H1 (cell line): ENCODE results near the gene MCCD1. TPM values are rescaled to one million over a fixed set of nuclear protein-coding genes. Genes with fewer than 3 reads are reported as not detected.
A peak's percentile ranks its signal among the peaks of the same experiment; 100 is the strongest.

Experiments used
- CTCF ChIA-PET: fragments of 300-600 bp; sonication (Branson Sonifier 250); formaldehyde crosslinking; loops from one replicate; lab custom pipeline; 2021; ENCODE audit not compliant: partially characterized antibody; lab: Charles Lee
- POLR2A ChIA-PET: fragments of 300-600 bp; sonication (Branson Sonifier 250); formaldehyde crosslinking; loops from one replicate; lab custom pipeline; 2021; ENCODE audit warnings: inconsistent platforms; ENCODE audit not compliant: partially characterized antibody; lab: Charles Lee
- DNase-seq, 2 experiments: peaks; one replicate each; pipeline versions ENCODE4 v3.0.0 to v3.0.0-alpha.2; 2010 to 2022; ENCODE audit warnings: low spot score in 2 of 2, low read depth in 1 of 2, mixed read lengths in 1 of 2
- FAIRE-seq: peaks from 2 replicates; lab custom pipeline; 2011; peaks lifted over from hg19 to GRCh38; lab: Jason Lieb, UNC
- H2AFZ ChIP-seq: 2 replicates; pipeline ENCODE4 v1.8.1; 2012; ENCODE audit warnings: low read length, inconsistent platforms
- H2AK5ac ChIP-seq: 2 replicates; pipeline ENCODE4 v1.6.1; 2013; ENCODE audit warnings: low read depth, low read length
- H2BK120ac ChIP-seq: replicated peaks from 2 replicates; pipeline ENCODE3; 2013; ENCODE audit warnings: low read depth, low read length, inconsistent platforms
- H2BK12ac ChIP-seq: 2 replicates; pipeline ENCODE4 v1.6.1; 2013; ENCODE audit warnings: low read depth, low read length
- H2BK15ac ChIP-seq: 2 replicates; pipeline ENCODE4 v1.6.1; 2013; ENCODE audit warnings: low read length
- H2BK20ac ChIP-seq: 2 replicates; pipeline ENCODE4 v1.6.1; 2013; ENCODE audit warnings: low read length
- H2BK5ac ChIP-seq: 2 replicates; pipeline ENCODE4 v1.6.1; 2013; ENCODE audit warnings: low read depth, low read length
- H3K14ac ChIP-seq: 2 replicates; pipeline ENCODE4 v1.6.1; 2013; ENCODE audit warnings: inconsistent platforms; ENCODE audit not compliant: insufficient read length
- H3K18ac ChIP-seq: 2 replicates; pipeline ENCODE4 v1.6.1; 2013; ENCODE audit warnings: low read length; ENCODE audit errors: extremely low read depth
- H3K23ac ChIP-seq: 2 replicates; pipeline ENCODE4 v1.6.1; 2013; ENCODE audit warnings: inconsistent platforms; ENCODE audit not compliant: insufficient read length
- H3K23me2 ChIP-seq: 2 replicates; pipeline ENCODE4 v1.6.1; 2013; ENCODE audit warnings: low read depth, low read length
- H3K27ac ChIP-seq: 2 replicates; pipeline ENCODE4 v1.6.1; 2011; ENCODE audit warnings: low read depth, low read length, inconsistent platforms
- H3K27me3 ChIP-seq, 4 experiments: replicated peaks in 1 of 4; 1 replicate in 1 of 4; 2 replicates in 3 of 4; pipeline versions ENCODE4 v1.6.1 to v1.8.1; 2011 to 2013; ENCODE audit warnings: low read length in 3 of 4, mild to moderate bottlenecking in 3 of 4, inconsistent platforms in 2 of 4, mixed read lengths in 2 of 4, moderate library complexity in 1 of 4; ENCODE audit not compliant: control insufficient read depth in 3 of 4, insufficient read depth in 3 of 4; ENCODE audit errors: extremely low read depth in 1 of 4
- H3K36me3 ChIP-seq, 4 experiments: 2 replicates each; pipeline versions ENCODE4 v1.6.1 to v1.8.1; 2011 to 2013; ENCODE audit warnings: mild to moderate bottlenecking in 4 of 4, low read length in 3 of 4, moderate library complexity in 2 of 4, control low read depth in 1 of 4, inconsistent platforms in 1 of 4; ENCODE audit not compliant: insufficient read depth in 4 of 4, control insufficient read depth in 2 of 4
- H3K4ac ChIP-seq: replicated peaks from 2 replicates; pipeline ENCODE3; 2013; ENCODE audit warnings: low read length, low read depth, mixed read lengths, inconsistent platforms; ENCODE audit not compliant: insufficient read length
- H3K4me1 ChIP-seq, 4 experiments: replicated peaks in 1 of 4; 1 replicate in 1 of 4; 2 replicates in 3 of 4; pipeline versions ENCODE4 v1.6.1 to v1.8.1; 2011 to 2013; ENCODE audit warnings: low read length in 3 of 4, inconsistent platforms in 2 of 4, mixed read lengths in 1 of 4; ENCODE audit not compliant: insufficient read depth in 4 of 4, control insufficient read depth in 3 of 4
- H3K4me2 ChIP-seq, 2 experiments: 2 replicates each; pipeline versions ENCODE4 v1.6.1 to v1.8.1; 2011 to 2013; ENCODE audit warnings: low read depth in 2 of 2, low read length in 2 of 2, control low read depth in 1 of 2, inconsistent platforms in 1 of 2, mild to moderate bottlenecking in 1 of 2; ENCODE audit not compliant: insufficient read depth in 1 of 2
- H3K4me3 ChIP-seq, 4 experiments: fragments of 200-600, 300-600 bp in 1 of 4; sonication (generic), shearing (Covaris generic), sonication (Bioruptor Twin) in 1 of 4; 2 replicates each; pipeline versions ENCODE4 v1.5.1 to v1.8.1; 2011 to 2016; ENCODE audit warnings: low read length in 4 of 4, low read depth in 3 of 4, control low read depth in 2 of 4, inconsistent platforms in 2 of 4, mild to moderate bottlenecking in 2 of 4, mixed read lengths in 1 of 4, moderate library complexity in 1 of 4; ENCODE audit not compliant: insufficient read depth in 2 of 4; ENCODE audit errors: extremely low read depth in 1 of 4
- H3K56ac ChIP-seq: replicated peaks from 2 replicates; pipeline ENCODE3; 2013; ENCODE audit warnings: low read depth, mild to moderate bottlenecking, mixed read lengths, low read length, inconsistent platforms; ENCODE audit not compliant: insufficient read length
- H3K79me1 ChIP-seq: 2 replicates; pipeline ENCODE4 v1.6.1; 2013; ENCODE audit warnings: low read depth, low read length, control low read depth
- H3K79me2 ChIP-seq, 2 experiments: 2 replicates each; pipeline versions ENCODE4 v1.6.1 to v1.8.1; 2012 to 2013; ENCODE audit warnings: low read length in 2 of 2, mild to moderate bottlenecking in 2 of 2, inconsistent platforms in 1 of 2; ENCODE audit not compliant: insufficient read depth in 2 of 2, control insufficient read depth in 1 of 2
- H3K9ac ChIP-seq, 4 experiments: replicated peaks in 1 of 4; 1 replicate in 1 of 4; 2 replicates in 3 of 4; pipeline versions ENCODE4 v1.6.1 to v1.8.1; 2011 to 2013; ENCODE audit warnings: low read depth in 3 of 4, low read length in 3 of 4, control low read depth in 2 of 4, mild to moderate bottlenecking in 2 of 4, moderate library complexity in 2 of 4, inconsistent platforms in 1 of 4; ENCODE audit errors: extremely low read depth in 1 of 4
- H3K9me3 ChIP-seq, 2 experiments: 2 replicates each; pipeline versions ENCODE4 v1.6.1 to v1.8.1; 2012 to 2013; ENCODE audit warnings: mild to moderate bottlenecking in 2 of 2, moderate library complexity in 2 of 2, control low read depth in 1 of 2, inconsistent platforms in 1 of 2, low read depth in 1 of 2, low read length in 1 of 2, mixed read lengths in 1 of 2; ENCODE audit not compliant: insufficient read depth in 2 of 2
- H4K20me1 ChIP-seq, 2 experiments: replicated peaks in 1 of 2; 2 replicates each; pipeline versions ENCODE3 to v1.8.1; 2011 to 2013; ENCODE audit warnings: inconsistent platforms in 2 of 2, low read length in 2 of 2, mild to moderate bottlenecking in 1 of 2; ENCODE audit not compliant: insufficient read depth in 2 of 2, control insufficient read depth in 1 of 2
- H4K5ac ChIP-seq: 2 replicates; pipeline ENCODE4 v1.6.1; 2013; ENCODE audit warnings: low read length, low read depth, mixed read lengths, inconsistent platforms; ENCODE audit not compliant: insufficient read length
- H4K8ac ChIP-seq: 2 replicates; pipeline ENCODE4 v1.8.0; 2013; ENCODE audit warnings: mild to moderate bottlenecking, moderate library complexity, low read length, inconsistent platforms; ENCODE audit not compliant: insufficient read depth; ENCODE audit errors: extremely low read depth
- H4K91ac ChIP-seq: replicated peaks from 2 replicates; pipeline ENCODE3; 2013; ENCODE audit warnings: low read length, mixed read lengths, inconsistent platforms; ENCODE audit not compliant: insufficient read length
- ATF2 ChIP-seq: IDR thresholded peaks from 2 replicates; pipeline ENCODE4 v1.6.1; 2012; ENCODE audit warnings: low read length, inconsistent platforms
- PHF8 ChIP-seq: fragments of 200-600 bp; sonication (generic); conservative IDR thresholded peaks from 2 replicates; pipeline ENCODE4 v1.7.1; 2012; ENCODE audit warnings: low read depth, mild to moderate bottlenecking, inconsistent platforms, low read length, moderate library complexity
- ZNF274 ChIP-seq: IDR thresholded peaks from 2 replicates; pipeline ENCODE4 v1.7.0; 2012; ENCODE audit warnings: low read length, borderline replicate concordance; ENCODE audit errors: extremely low read depth
- WGBS, 2 experiments: shearing (Covaris generic) in 1 of 2; methylation state at CpG; one replicate each; pipeline versions ENCODE4 v1.1.6 to v1.1.7; 2013 to 2015; ENCODE audit warnings: low lambda C conversion rate in 2 of 2, mixed read lengths in 2 of 2, inconsistent platforms in 1 of 2, low coverage in 1 of 2, missing lambda C conversion rate in 1 of 2; ENCODE audit not compliant: insufficient replicate concordance in 2 of 2, insufficient coverage in 1 of 2, insufficient read length in 1 of 2; ENCODE audit errors: extremely low coverage in 1 of 2, missing lambda C conversion rate in 1 of 2; 5-methylcytosine and 5-hydroxymethylcytosine counted together
- polyA plus RNA-seq, 7 experiments: library from polyadenylated mRNA; depleted of rRNA in 3 of 7; stranded (reverse) in 5 of 7; unstranded in 2 of 7; fragments of >200 nt in 5 of 7; fragments of 200-250 nt in 2 of 7; gene quantifications; 1 replicate in 5 of 7; 2 replicates in 1 of 7; 4 replicates in 1 of 7; pipeline versions ENCODE4 v1.2.1 to v1.2.3, GENCODE V29; 2011 to 2013; ENCODE audit warnings: missing spikeins in 2 of 7, mixed read lengths in 2 of 7
- total RNA-seq: library from RNA; stranded (reverse); fragmentation: NEBNext Ultra II Directional; extraction: Animal tissue kit (Norgen Biotek cat#: 25700); gene quantifications from 2 replicates; pipeline ENCODE4 v1.2.1, GENCODE V29; 2021

Gene MCCD1
- total and polyA plus RNA-seq, 2 of the 8 experiments (the other 6 are each of a cell fraction or from before 2014, with no cell fraction given): not detected

GRCh38 chr6:31498748-31499147 is 30.0 kb upstream of the MCCD1 start:
- WGBS, 2 experiments: 4% methylated on average over 20 of the region's 21 CpGs; no CpG with 5 or more reads in 1 of the 2 experiments
- no peak for FAIRE-seq

More at GRCh38 chr6:31498748-31499147, 30.0 kb upstream of the MCCD1 start:
- Histone ChIP-seq H2BK12ac (no peak overlapping the region), H3K79me1 (no peaks in the 10 kb centered on the region), H3K4ac (no peak overlapping the region), H3K9ac (peak overlapping the region in 2 of 4 experiments; percentile 8 to 39; a peak in 2 of 7 replicates), H4K5ac (no peak overlapping the region), H3K27ac (no peak overlapping the region), H3K4me3 (peak overlapping the region; percentile 49 to 75 (median 62)), H2BK20ac (no peak overlapping the region), H3K9me3 (no peaks in the 10 kb centered on the region), H2AFZ (no peak overlapping the region), H2BK120ac (no peak overlapping the region), H3K14ac (no peak overlapping the region), H4K20me1 (peaks cover 2 to 3% of the 10 kb centered on the region in 2 experiments), H3K79me2 (peaks cover 0 to 33% of the 10 kb centered on the region in 2 experiments; a peak in 2 of 4 replicates), H2BK15ac (no peak overlapping the region)
- TF ChIP-seq ATF2: no peak
- TF ChIP-seq ZNF274: no peak
- TF ChIP-seq PHF8: 0 out of 2 replicates have a peak, but pooled peaks have one; percentile 3
- TF ChIP-seq, all 59 proteins: peak for 1
- Histone ChIP-seq H3K18ac (no peak overlapping the region), H3K4me2 (peak overlapping the region; percentile 69 to 83), H3K36me3 (no peaks in the 10 kb centered on the region), H3K56ac (no peak overlapping the region), H3K23me2 (peaks cover 8% of the 10 kb centered on the region; the same call in 1 of the 2 replicates), H3K27me3 (peaks cover 0 to 15% (median 9%) of the 10 kb centered on the region in 4 experiments; a peak in 6 of 7 replicates), H2BK5ac (no peak overlapping the region), H2AK5ac (no peak overlapping the region), H4K8ac (no peak overlapping the region), H4K91ac (no peak overlapping the region), H3K4me1 (peaks cover 6 to 17% (median 9%) of the 10 kb centered on the region in 4 experiments), H3K23ac (no peak overlapping the region)
- CTCF ChIA-PET: interaction anchor here (0.6 to 1.8 kb wide), 2 partner anchors 98 to 117 kb away, joined by 4 to 5 read pairs; no protein-coding TSS in a partner anchor
- peak in 1 of 2 experiments; percentile 72 for DNase-seq
- POLR2A ChIA-PET: interaction anchor here (0.6 to 8.2 kb wide), 10 partner anchors 14 to 204 kb away, joined by 3 to 136 read pairs (median 4); partner anchors contain the start of genes ABHD16A, ATP6V1G2, BAG6 and DDX39B
